HUES48 (cell line): Measurements from ENCODE around the gene URI1.
"Not testable (repeated sequence)": the region's sequence is repeated elsewhere in the genome, so short reads cannot be mapped to it uniquely, and the experiment has no call there.

Experiments
- H3K27ac ChIP-seq: one replicate; pipeline ENCODE4 v1.7.0; 2013; ENCODE audit warnings: low read depth, low read length, inconsistent platforms
- H3K27me3 ChIP-seq: 2 replicates; pipeline ENCODE4 v1.6.1; 2013; ENCODE audit warnings: mild to moderate bottlenecking, low read length; ENCODE audit not compliant: control insufficient read depth, insufficient read depth
- H3K36me3 ChIP-seq: 2 replicates; pipeline ENCODE4 v1.6.1; 2013; ENCODE audit warnings: low read length; ENCODE audit not compliant: control insufficient read depth, insufficient read depth
- H3K4me1 ChIP-seq: 2 replicates; pipeline ENCODE4 v1.6.1; 2013; ENCODE audit warnings: mild to moderate bottlenecking, low read length; ENCODE audit not compliant: control insufficient read depth, insufficient read depth
- H3K4me3 ChIP-seq: 2 replicates; pipeline ENCODE4 v1.5.1; 2013; ENCODE audit warnings: mild to moderate bottlenecking, low read depth, low read length
- H3K9ac ChIP-seq: 2 replicates; pipeline ENCODE4 v1.6.1; 2013; ENCODE audit warnings: mild to moderate bottlenecking, low read depth, low read length, moderate library complexity
- H3K9me3 ChIP-seq: 2 replicates; pipeline ENCODE4 v1.6.1; 2013; ENCODE audit warnings: low read length; ENCODE audit not compliant: control insufficient read depth, insufficient read depth

Gene URI1

GRCh38 chr19:30041931-30042330, 99.9 kb downstream of the URI1 start:
- peaks cover 11% of the 10 kb centered on the region for H3K9me3 ChIP-seq
- not testable (repeated sequence) for H3K4me3 ChIP-seq, H3K4me1 ChIP-seq, H3K27ac ChIP-seq, H3K36me3 ChIP-seq, H3K9ac ChIP-seq, H3K27me3 ChIP-seq

- not testable (repeated sequence) for H3K36me3 ChIP-seq, H3K27me3 ChIP-seq, H3K9ac ChIP-seq, H3K4me3 ChIP-seq, H3K4me1 ChIP-seq, H3K27ac ChIP-seq, H3K9me3 ChIP-seq
Observed at GRCh38 chr19:30043008-30043407, 101.0 kb downstream of the URI1 start.

- Histone ChIP-seq H3K27me3 (no peaks in the 10 kb centered on the region), H3K4me3 (no peak overlapping the region), H3K27ac (no peak overlapping the region), H3K36me3 (no peaks in the 10 kb centered on the region), H3K9ac (no peak overlapping the region), H3K9me3 (peaks cover 3% of the 10 kb centered on the region), H3K4me1 (peaks cover 4% of the 10 kb centered on the region; the same call in 1 of the 2 replicates)
Observed at GRCh38 chr19:30044273-30045248, 102.5 kb downstream of the URI1 start.

- Histone ChIP-seq H3K4me3 (no peak overlapping the region), H3K9me3 (no peaks in the 10 kb centered on the region), H3K9ac (no peak overlapping the region), H3K4me1 (peaks cover 4% of the 10 kb centered on the region; the same call in 1 of the 2 replicates), H3K36me3 (no peaks in the 10 kb centered on the region), H3K27ac (no peak overlapping the region), H3K27me3 (no peaks in the 10 kb centered on the region)
Observed at GRCh38 chr19:30046522-30046921, 104.5 kb downstream of the URI1 start.

- no peak overlapping the region for H3K27ac ChIP-seq
- no peak overlapping the region for H3K4me3 ChIP-seq
- H3K4me1 ChIP-seq: peaks cover 4% of the 10 kb centered on the region; the same call in 1 of the 2 replicates
- no peaks in the 10 kb centered on the region for H3K36me3 ChIP-seq
- H3K9me3 ChIP-seq: no peaks in the 10 kb centered on the region
- H3K9ac ChIP-seq: no peak overlapping the region
- H3K27me3 ChIP-seq: no peaks in the 10 kb centered on the region
Observed at GRCh38 chr19:30047432-30047831, 105.4 kb downstream of the URI1 start.

- Histone ChIP-seq H3K4me3 (no peak overlapping the region), H3K27me3 (no peaks in the 10 kb centered on the region), H3K27ac (no peak overlapping the region), H3K9me3 (no peaks in the 10 kb centered on the region), H3K36me3 (no peaks in the 10 kb centered on the region), H3K9ac (no peak overlapping the region), H3K4me1 (peaks cover 4% of the 10 kb centered on the region; the same call in 1 of the 2 replicates)
Observed at GRCh38 chr19:30049226-30049625, 107.2 kb downstream of the URI1 start.

- Histone ChIP-seq H3K27ac (no peak overlapping the region), H3K27me3 (no peaks in the 10 kb centered on the region), H3K36me3 (no peaks in the 10 kb centered on the region), H3K4me3 (no peak overlapping the region), H3K9ac (no peak overlapping the region), H3K4me1 (peaks cover 4% of the 10 kb centered on the region; the same call in 1 of the 2 replicates), H3K9me3 (no peaks in the 10 kb centered on the region)
Observed at GRCh38 chr19:30049846-30050667, 108.0 kb downstream of the URI1 start.

GRCh38 chr19:30052122-30053075, 110.4 kb downstream of the URI1 start:
- H3K36me3 ChIP-seq: no peaks in the 10 kb centered on the region
- no peaks in the 10 kb centered on the region for H3K4me1 ChIP-seq
- H3K27ac ChIP-seq: no peak overlapping the region
- H3K9me3 ChIP-seq: no peaks in the 10 kb centered on the region
- H3K27me3 ChIP-seq: no peaks in the 10 kb centered on the region
- H3K9ac ChIP-seq: no peak overlapping the region
- H3K4me3 ChIP-seq: no peak overlapping the region

- H3K9me3 ChIP-seq: no peaks in the 10 kb centered on the region
- H3K4me3 ChIP-seq: no peak overlapping the region
Observed at GRCh38 chr19:30053558-30053957, 111.5 kb downstream of the URI1 start.

GRCh38 chr19:30054210-30054609, 112.2 kb downstream of the URI1 start:
- Histone ChIP-seq H3K27me3 (no peaks in the 10 kb centered on the region), H3K4me1 (no peaks in the 10 kb centered on the region), H3K27ac (no peak overlapping the region), H3K36me3 (no peaks in the 10 kb centered on the region), H3K9me3 (no peaks in the 10 kb centered on the region), H3K4me3 (no peak overlapping the region), H3K9ac (no peak overlapping the region)

More at GRCh38 chr19:30053558-30053957, 111.5 kb downstream of the URI1 start:
- H3K4me1 ChIP-seq: no peaks in the 10 kb centered on the region
- no peak overlapping the region for H3K9ac ChIP-seq
- no peaks in the 10 kb centered on the region for H3K27me3 ChIP-seq
- H3K27ac ChIP-seq: no peak overlapping the region
- H3K36me3 ChIP-seq: no peaks in the 10 kb centered on the region
